MCF 10A (cell line): ENCODE measurements around the gene IL36B. TPM values are rescaled to one million over a fixed set of nuclear protein-coding genes. Genes with fewer than 3 reads are reported as not detected.

Experiments
- BruUV-seq: library from RNA; stranded (reverse); fragments of 400-500 nt; replicated peaks from 2 replicates; lab custom pipeline; 2021; lab: Mats Ljungman, UMichigan
- CTCF ChIA-PET: fragments of 300-600 bp; sonication (Branson Sonifier 250); formaldehyde crosslinking; extraction: SDS; loops from one replicate; lab custom pipeline; 2021; ENCODE audit warnings: antibody characterized with exemption, inconsistent platforms; lab: Yijun Ruan, JAX
- POLR2A ChIA-PET: fragments of 300-600, 350-650 bp; sonication (Branson Sonifier 250); formaldehyde crosslinking; extraction: SDS; loops from one replicate; lab custom pipeline; 2020; ENCODE audit warnings: antibody characterized with exemption, inconsistent platforms; lab: Yijun Ruan, JAX
- DNase-seq: peaks from one replicate; pipeline ENCODE4 v3.0.0-alpha.2; 2018; ENCODE audit not compliant: unreplicated experiment
- H3K27ac Mint-ChIP-seq: one replicate; pipeline ENCODE4 v1.8.0; 2022; ENCODE audit warnings: mild to moderate bottlenecking, low read depth, mixed read lengths; ENCODE audit not compliant: unreplicated experiment
- H3K27me3 Mint-ChIP-seq: one replicate; pipeline ENCODE4 v1.8.0; 2022; ENCODE audit warnings: mixed read lengths; ENCODE audit not compliant: insufficient read depth, unreplicated experiment
- H3K36me3 Mint-ChIP-seq: one replicate; pipeline ENCODE4 v1.8.0; 2022; ENCODE audit warnings: mild to moderate bottlenecking, moderate library complexity, mixed read lengths; ENCODE audit not compliant: insufficient read depth, unreplicated experiment
- H3K4me1 Mint-ChIP-seq: one replicate; pipeline ENCODE4 v1.8.0; 2022; ENCODE audit warnings: mixed read lengths; ENCODE audit not compliant: insufficient read depth, unreplicated experiment
- H3K4me3 Mint-ChIP-seq: one replicate; pipeline ENCODE4 v1.8.0; 2022; ENCODE audit warnings: mild to moderate bottlenecking, moderate library complexity, mixed read lengths; ENCODE audit not compliant: unreplicated experiment
- H3K9me3 Mint-ChIP-seq: one replicate; pipeline ENCODE4 v1.8.0; 2022; ENCODE audit warnings: mixed read lengths; ENCODE audit not compliant: unreplicated experiment
- intact Hi-C: fragments of 100-400 bp; cut with micrococcal nuclease; formaldehyde crosslinking; loops from 2 replicates; pipeline ENCODE4 v1.14.1; 2022
- total RNA-seq: library from RNA; stranded (reverse); gene quantifications from 2 replicates; pipeline ENCODE4 v1.2.3, GENCODE V29; 2022
- TF ChIP-seq, protein P1 (sequence below): fragments of 200-600 bp; IDR thresholded peaks from one replicate; pipeline ENCODE4 v1.8.0; 2022; ENCODE audit warnings: antibody characterized with exemption, mild to moderate bottlenecking; ENCODE audit not compliant: unreplicated experiment

Gene IL36B
- total RNA-seq, 1 experiment from 2014 or later: not detected

DNA sequence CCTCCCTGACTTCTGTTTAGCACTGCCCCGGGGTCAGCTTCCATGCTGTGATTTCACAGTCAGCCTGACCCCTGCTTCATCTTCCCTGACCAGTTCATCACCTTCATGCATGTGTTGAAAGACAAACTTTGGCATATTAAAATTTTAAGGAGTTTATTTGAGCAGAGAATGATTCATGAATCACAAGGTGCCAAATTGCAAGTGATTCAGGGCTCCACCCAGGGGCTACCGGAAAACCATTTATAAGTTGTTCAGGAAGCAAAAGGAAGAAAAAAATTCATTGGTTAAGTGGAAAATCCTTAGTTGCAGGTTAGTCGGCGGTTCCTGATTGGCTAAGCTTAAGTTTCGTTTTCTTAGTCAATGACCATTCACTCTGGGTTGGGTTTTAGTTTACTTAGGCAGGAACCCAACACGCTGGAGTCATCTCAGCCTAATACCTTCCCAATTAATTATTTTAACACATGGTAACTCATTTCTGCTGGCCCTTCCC, 25.7 kb upstream of the IL36B start:
- peaks cover 34% of the 10 kb centered on the region for H3K4me1 Mint-ChIP-seq
- H3K4me3 Mint-ChIP-seq: peak overlapping the region; percentile 31
- peak overlapping the region; percentile 88 for H3K27ac Mint-ChIP-seq
- no peaks in the 10 kb centered on the region for H3K9me3 Mint-ChIP-seq
- DNase-seq: peak; percentile 89
- ChIA-PET CTCF (interaction anchor here (0.5 to 12.2 kb wide), 7 partner anchors 9 to 617 kb away, joined by 3 to 267 read pairs (median 6); partner anchors contain the start of gene IL36RN), POLR2A (interaction anchor here (0.6 to 3.8 kb wide), 11 partner anchors 10 to 1191 kb away, joined by 3 to 52 read pairs (median 3); partner anchors contain the start of gene IL1F10)
- intact Hi-C loops: loop anchor here (1.0 to 2.0 kb wide), 2 partner anchors 60 to 163 kb away; no protein-coding TSS in a partner anchor
- no peaks in the 10 kb centered on the region for H3K27me3 Mint-ChIP-seq
- H3K36me3 Mint-ChIP-seq: no peaks in the 10 kb centered on the region
- TF ChIP-seq, protein P1, sequence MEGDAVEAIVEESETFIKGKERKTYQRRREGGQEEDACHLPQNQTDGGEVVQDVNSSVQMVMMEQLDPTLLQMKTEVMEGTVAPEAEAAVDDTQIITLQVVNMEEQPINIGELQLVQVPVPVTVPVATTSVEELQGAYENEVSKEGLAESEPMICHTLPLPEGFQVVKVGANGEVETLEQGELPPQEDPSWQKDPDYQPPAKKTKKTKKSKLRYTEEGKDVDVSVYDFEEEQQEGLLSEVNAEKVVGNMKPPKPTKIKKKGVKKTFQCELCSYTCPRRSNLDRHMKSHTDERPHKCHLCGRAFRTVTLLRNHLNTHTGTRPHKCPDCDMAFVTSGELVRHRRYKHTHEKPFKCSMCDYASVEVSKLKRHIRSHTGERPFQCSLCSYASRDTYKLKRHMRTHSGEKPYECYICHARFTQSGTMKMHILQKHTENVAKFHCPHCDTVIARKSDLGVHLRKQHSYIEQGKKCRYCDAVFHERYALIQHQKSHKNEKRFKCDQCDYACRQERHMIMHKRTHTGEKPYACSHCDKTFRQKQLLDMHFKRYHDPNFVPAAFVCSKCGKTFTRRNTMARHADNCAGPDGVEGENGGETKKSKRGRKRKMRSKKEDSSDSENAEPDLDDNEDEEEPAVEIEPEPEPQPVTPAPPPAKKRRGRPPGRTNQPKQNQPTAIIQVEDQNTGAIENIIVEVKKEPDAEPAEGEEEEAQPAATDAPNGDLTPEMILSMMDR: no peak
- no TSS peak for BruUV-seq

DNA sequence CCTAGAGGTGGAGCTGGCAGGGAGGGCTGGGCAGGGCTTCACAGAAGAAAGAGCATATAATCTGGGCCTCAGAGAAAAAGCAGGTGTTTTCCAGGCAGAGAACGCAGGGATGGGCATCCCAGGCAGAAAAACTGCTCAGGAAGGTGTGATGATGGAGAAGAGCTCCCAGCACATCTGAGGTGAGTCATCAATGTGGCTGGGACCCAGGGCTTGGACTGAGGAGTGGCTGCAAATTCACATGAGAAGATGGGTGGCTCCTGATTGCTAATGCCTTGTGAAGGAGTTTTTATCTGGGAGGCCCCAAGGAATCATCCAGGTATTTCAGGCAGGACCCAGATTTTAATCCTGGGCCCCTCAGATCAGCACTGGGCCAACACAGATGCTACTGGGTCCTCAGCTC, 25.3 kb upstream of the IL36B start:
- H3K27me3 Mint-ChIP-seq: no peaks in the 10 kb centered on the region
- peak overlapping the region; percentile 31 for H3K4me3 Mint-ChIP-seq
- H3K27ac Mint-ChIP-seq: peak overlapping the region; percentile 88
- H3K4me1 Mint-ChIP-seq: peaks cover 34% of the 10 kb centered on the region
- ChIA-PET CTCF (interaction anchor here (0.5 to 12.2 kb wide), 7 partner anchors 19 to 618 kb away, joined by 3 to 267 read pairs (median 6); partner anchors contain the start of gene IL36RN), POLR2A (interaction anchor here (0.6 to 3.8 kb wide), 10 partner anchors 9 to 298 kb away, joined by 3 to 52 read pairs (median 4); partner anchors contain the start of gene IL1F10)
- H3K36me3 Mint-ChIP-seq: no peaks in the 10 kb centered on the region
- intact Hi-C loops: loop anchor here (1.0 to 2.0 kb wide), 2 partner anchors 61 to 163 kb away; no protein-coding TSS in a partner anchor
- TF ChIP-seq, protein P1: no peak
- peak; percentile 87 for DNase-seq
- H3K9me3 Mint-ChIP-seq: no peaks in the 10 kb centered on the region
- BruUV-seq: no TSS peak

DNA sequence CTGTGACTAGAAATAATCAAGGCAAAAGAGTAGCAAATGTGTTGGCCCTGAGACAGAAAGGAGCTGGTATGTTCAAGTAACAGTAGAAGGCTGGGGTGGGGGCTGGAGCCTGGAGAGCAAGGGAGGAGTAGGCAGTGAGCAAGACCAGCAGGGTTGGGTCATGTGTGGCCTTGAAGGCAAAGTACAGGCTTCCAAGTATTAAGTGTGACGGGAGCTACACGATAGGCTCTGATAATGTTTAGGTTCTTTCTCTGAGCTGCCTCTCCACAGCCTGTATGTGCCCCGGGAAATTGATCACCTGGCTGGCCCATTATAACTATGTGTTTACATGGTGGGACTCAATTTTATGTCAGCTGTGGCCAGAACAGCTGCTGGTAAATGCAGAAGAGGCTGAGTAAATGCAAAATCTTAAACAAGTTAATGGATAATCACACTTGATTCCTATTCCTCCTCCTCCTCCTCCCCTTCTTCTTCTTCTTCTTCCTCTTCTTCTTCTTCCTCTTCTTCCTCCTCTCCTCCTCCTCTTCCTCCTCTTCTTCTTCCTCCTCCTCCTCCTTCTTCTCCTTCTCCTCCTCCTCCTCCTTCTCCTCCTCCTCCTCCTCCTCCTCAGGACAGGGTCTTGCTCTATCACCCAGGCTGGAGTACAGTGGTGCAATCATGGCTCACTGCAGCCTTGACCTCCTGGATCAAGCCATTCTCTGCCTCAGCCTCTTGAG, 24.4 kb upstream of the IL36B start:
- ChIA-PET POLR2A (interaction anchor here (0.7 to 3.8 kb wide), 7 partner anchors 9 to 1022 kb away, joined by 3 to 52 read pairs (median 3); partner anchors contain the start of genes IL1F10 and TMEM87B), CTCF (interaction anchor here (0.6 to 12.2 kb wide), 9 partner anchors 9 to 336 kb away, joined by 3 to 267 read pairs (median 4); partner anchors contain the start of gene IL36RN)
- H3K27me3 Mint-ChIP-seq: no peaks in the 10 kb centered on the region
- H3K27ac Mint-ChIP-seq: peak overlapping the region; percentile 88
- TF ChIP-seq, protein P1: no peak
- BruUV-seq: no TSS peak
- peaks cover 34% of the 10 kb centered on the region for H3K4me1 Mint-ChIP-seq
- DNase-seq: no peak
- no peaks in the 10 kb centered on the region for H3K9me3 Mint-ChIP-seq
- intact Hi-C loops: no loop called here
- H3K36me3 Mint-ChIP-seq: no peaks in the 10 kb centered on the region
- no peak overlapping the region for H3K4me3 Mint-ChIP-seq

DNA sequence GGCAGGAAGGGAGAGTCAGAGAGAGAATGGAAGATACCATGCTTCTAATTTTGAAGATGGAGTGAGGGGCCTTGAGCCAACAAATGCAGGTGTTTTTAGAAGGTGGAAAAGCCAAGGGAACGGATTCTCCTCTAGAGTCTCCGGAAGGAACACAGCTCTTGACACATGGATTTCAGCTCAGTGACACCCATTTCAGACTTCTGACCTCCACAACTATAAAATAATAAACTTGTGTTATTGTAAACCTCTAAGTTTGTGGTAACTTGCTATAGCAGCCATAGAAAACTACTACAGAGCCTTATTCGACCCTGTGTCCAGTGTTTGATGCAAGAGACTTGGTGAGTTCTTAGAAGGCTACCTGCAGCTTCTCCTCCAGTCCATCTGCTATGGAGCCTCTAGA, 22.9 kb upstream of the IL36B start:
- ChIA-PET POLR2A (no interaction called here), CTCF (interaction anchor here (1.5 to 12.2 kb wide), 3 partner anchors 10 to 125 kb away, joined by 5 to 267 read pairs (median 198); no protein-coding TSS in a partner anchor)
- Mint-ChIP-seq H3K36me3 (no peaks in the 10 kb centered on the region), H3K4me3 (no peak overlapping the region), H3K4me1 (peaks cover 33% of the 10 kb centered on the region), H3K27ac (no peak overlapping the region), H3K27me3 (no peaks in the 10 kb centered on the region), H3K9me3 (no peaks in the 10 kb centered on the region)
- intact Hi-C loops: no loop called here
- TF ChIP-seq, protein P1: no peak
- no peak for DNase-seq
- BruUV-seq: no TSS peak
